AG04450 (cell line): ENCODE data around the gene TPM1. TPM values are rescaled to one million over a fixed set of nuclear protein-coding genes. Genes with fewer than 3 reads are reported as not detected.

Experiments used
- CTCF ChIA-PET: fragments of 300-600, 350-600 bp; formaldehyde crosslinking; extraction: SDS; loops from one replicate; lab custom pipeline; 2022; ENCODE audit warnings: antibody characterized with exemption, inconsistent platforms; lab: Charles Lee
- POLR2A ChIA-PET: fragments of 350-600 bp; formaldehyde crosslinking; extraction: SDS; loops from one replicate; lab custom pipeline; 2021; ENCODE audit warnings: antibody characterized with exemption, inconsistent platforms; lab: Yijun Ruan, JAX
- DNase-seq: peaks from one replicate; pipeline ENCODE4 v3.0.0-alpha.2; 2011; ENCODE audit warnings: low read depth, low spot score
- H3K27ac ChIP-seq: one replicate; pipeline ENCODE4 v1.5.1; 2012; ENCODE audit warnings: low read depth, low read length, control low read depth
- H3K27me3 ChIP-seq: one replicate; pipeline ENCODE4 v1.6.0; 2012; ENCODE audit warnings: low read length; ENCODE audit not compliant: control insufficient read depth, insufficient read depth
- H3K4me3 ChIP-seq: 2 replicates; pipeline ENCODE4 v1.5.1; 2011; ENCODE audit warnings: mild to moderate bottlenecking, low read depth, low read length, control low read depth
- H3K9me3 ChIP-seq: 2 replicates; pipeline ENCODE4 v1.5.1; 2012; ENCODE audit warnings: low read length; ENCODE audit not compliant: control insufficient read depth, insufficient read depth
- CTCF ChIP-seq: IDR thresholded peaks from 2 replicates; pipeline ENCODE4 v1.5.1; 2011; ENCODE audit warnings: low read depth, low read length, control low read depth, inconsistent platforms
- polyA plus RNA-seq: library from polyadenylated mRNA; depleted of rRNA; stranded (reverse); fragments of >200 nt; gene quantifications from 2 replicates; pipeline ENCODE4 v1.2.3, GENCODE V29; 2011

TPM1 gene
- polyA plus RNA-seq, 1 experiment, result 1,348 TPM

- peak overlapping the region; percentile 32 for H3K27ac ChIP-seq
- TF ChIP-seq CTCF, result no peak
- no peaks in the 10 kb centered on the region for H3K9me3 ChIP-seq
- no peaks in the 10 kb centered on the region for H3K27me3 ChIP-seq
- DNase-seq, result no peak
- no peak overlapping the region for H3K4me3 ChIP-seq
- POLR2A ChIA-PET, result interaction anchor here (0.7 to 3.4 kb wide), 5 partner anchors 19 to 193 kb away, joined by 3 to 12 read pairs (median 3); partner anchors contain the start of gene RPS27L
- CTCF ChIA-PET, result interaction anchor here (1.9 kb wide), 1 partner anchor 8 kb away, joined by 4 read pairs; no protein-coding TSS in a partner anchor
Measured at GRCh38 chr15:63072023-63072650, 29.6 kb downstream of the TPM1 start.

- Histone ChIP-seq H3K9me3 (no peaks in the 10 kb centered on the region), H3K27ac (peak overlapping the region; percentile 32), H3K27me3 (no peaks in the 10 kb centered on the region), H3K4me3 (no peak overlapping the region)
- ChIA-PET CTCF (interaction anchor here (1.9 kb wide), 1 partner anchor 9 kb away, joined by 4 read pairs; no protein-coding TSS in a partner anchor), POLR2A (interaction anchor here (0.6 to 3.4 kb wide), 6 partner anchors 20 to 192 kb away, joined by 3 to 12 read pairs (median 4); partner anchors contain the start of gene RPS27L)
- DNase-seq, result no peak
- no peak for TF ChIP-seq CTCF
Measured at GRCh38 chr15:63072809-63073277, 30.3 kb downstream of the TPM1 start.

DNA sequence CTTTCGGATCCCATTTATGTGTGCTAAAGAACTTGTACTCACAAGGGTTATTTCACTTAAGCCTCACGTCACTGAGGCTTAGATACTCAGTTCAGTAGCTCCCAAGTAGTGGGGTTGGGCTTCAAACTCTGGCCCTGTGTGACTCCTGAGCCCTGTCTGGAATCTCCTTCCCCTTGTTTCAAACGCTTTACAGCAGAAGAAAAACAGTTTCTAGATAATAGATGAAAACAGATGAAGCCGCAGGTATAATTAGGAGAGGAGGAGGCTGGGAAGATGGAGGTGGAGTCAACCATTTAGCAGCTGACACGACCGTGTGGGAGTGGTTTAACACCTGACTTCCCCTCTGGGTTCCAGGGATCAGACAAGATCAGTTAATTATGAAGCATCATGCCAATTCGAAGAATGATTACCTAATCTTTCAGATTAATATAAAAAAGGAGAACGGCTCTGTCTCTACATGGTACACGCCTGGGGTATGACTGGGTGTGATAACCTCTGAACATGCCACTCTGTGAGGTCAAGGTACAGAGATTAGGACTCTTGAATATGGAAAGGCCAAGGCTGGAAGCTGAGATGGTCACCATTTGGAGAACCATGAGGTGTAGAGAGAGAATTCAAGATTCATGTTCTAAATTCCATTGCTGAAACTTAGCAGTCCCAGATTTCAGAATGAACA is 31.1 kb downstream of the TPM1 start:
- H3K9me3 ChIP-seq, result no peaks in the 10 kb centered on the region
- H3K27me3 ChIP-seq, result no peaks in the 10 kb centered on the region
- DNase-seq, result no peak
- H3K4me3 ChIP-seq, result no peak overlapping the region
- CTCF ChIA-PET, result interaction anchor here (0.7 to 1.9 kb wide), 2 partner anchors 10 to 13 kb away, joined by 3 to 4 read pairs; no protein-coding TSS in a partner anchor
- POLR2A ChIA-PET, result interaction anchor here (0.6 to 3.4 kb wide), 9 partner anchors 8 to 228 kb away, joined by 3 to 12 read pairs (median 5); no protein-coding TSS in a partner anchor
- no peak for TF ChIP-seq CTCF
- peak overlapping the region; percentile 22 for H3K27ac ChIP-seq

DNA sequence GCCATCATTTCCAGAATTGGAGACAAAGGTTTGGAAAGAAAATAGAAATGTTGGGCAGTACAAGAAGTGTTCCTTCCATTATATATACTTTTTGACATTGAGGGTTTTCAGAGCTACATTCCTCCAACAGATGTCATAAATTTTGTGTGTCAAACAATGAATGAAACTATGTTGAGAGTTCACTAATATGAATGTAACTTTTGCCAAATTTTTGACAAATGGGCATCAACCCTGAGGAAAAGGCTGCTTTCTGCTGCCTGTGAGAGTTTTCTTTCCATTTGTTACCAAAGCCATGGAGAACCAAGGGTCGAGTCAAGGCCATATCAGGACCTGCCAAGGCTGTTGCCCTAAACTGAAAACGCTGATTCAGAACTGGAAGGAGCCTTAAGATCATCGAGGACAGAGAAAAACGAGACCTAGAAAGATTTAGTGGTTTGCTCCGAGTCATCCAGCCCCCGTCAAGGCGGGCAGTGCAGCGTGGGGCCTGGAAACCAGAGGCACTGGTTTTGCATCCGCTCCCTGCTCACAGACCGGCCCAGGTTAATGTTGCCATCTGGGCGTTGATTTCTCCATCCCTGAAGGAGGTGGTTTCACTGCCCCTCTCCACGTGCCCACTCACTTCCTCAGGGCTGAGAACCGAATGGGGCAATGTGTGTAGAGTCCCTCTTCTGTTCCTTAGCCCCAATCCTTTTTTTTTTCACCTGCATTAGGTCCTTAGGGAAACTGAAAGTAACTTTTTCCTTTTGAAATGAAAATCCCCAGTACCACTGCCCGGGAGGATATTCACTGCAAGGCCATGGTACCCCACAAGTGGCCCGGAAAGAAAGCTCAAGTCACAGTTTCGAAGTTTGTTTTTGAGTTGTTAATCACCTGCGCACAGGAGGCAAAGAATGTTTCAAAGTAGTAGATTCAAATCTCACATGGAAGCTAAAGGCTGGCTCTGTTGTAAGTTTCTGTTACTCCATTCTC is 32.8 kb downstream of the TPM1 start:
- ChIA-PET CTCF (interaction anchor here (1.1 to 1.2 kb wide), 2 partner anchors 18 to 28 kb away, joined by 3 read pairs; no protein-coding TSS in a partner anchor), POLR2A (interaction anchor here (0.8 to 1.4 kb wide), 3 partner anchors 12 to 24 kb away, joined by 3 to 5 read pairs (median 3); no protein-coding TSS in a partner anchor)
- Histone ChIP-seq H3K9me3 (no peaks in the 10 kb centered on the region), H3K4me3 (no peak overlapping the region), H3K27me3 (no peaks in the 10 kb centered on the region), H3K27ac (peak overlapping the region; percentile 54)
- TF ChIP-seq CTCF, result no peak
- no peak for DNase-seq
